Endothelial cell of umbilical vein (primary cell): ENCODE measurements around the gene MMP27. TPM values are rescaled to one million over a fixed set of nuclear protein-coding genes. Genes with fewer than 3 reads are reported as not detected.

Source experiments
- BruUV-seq: library from RNA; stranded (reverse); fragments of 400-500 nt; replicated peaks from 2 replicates; lab custom pipeline; 2021; lab: Mats Ljungman, UMichigan
- CTCF ChIA-PET: fragments of 300-600, 350-600 bp; sonication (Branson Sonifier 250); formaldehyde crosslinking; loops from one replicate; lab custom pipeline; 2021; ENCODE audit warnings: antibody characterized with exemption, inconsistent platforms; lab: Charles Lee
- POLR2A ChIA-PET: fragments of 300-600, 350-600 bp; sonication (Branson Sonifier 250); formaldehyde crosslinking; loops from one replicate; lab custom pipeline; 2021; ENCODE audit warnings: antibody characterized with exemption, inconsistent platforms; lab: Charles Lee
- DNase-seq: peaks from one replicate; pipeline ENCODE4 v3.0.0-alpha.2; 2011; ENCODE audit warnings: low read depth, low spot score
- FAIRE-seq: peaks from 2 replicates; lab custom pipeline; 2011; peaks lifted over from hg19 to GRCh38; lab: Jason Lieb, UNC
- H2AFZ ChIP-seq: 2 replicates; pipeline ENCODE4 v1.6.0; 2012; ENCODE audit warnings: low read depth, low read length, control low read depth, inconsistent platforms
- H3K27ac ChIP-seq: 2 replicates; pipeline ENCODE4 v1.5.1; 2011; ENCODE audit warnings: low read depth, mild to moderate bottlenecking, control low read depth, low read length, moderate library complexity; ENCODE audit not compliant: insufficient read depth
- H3K27me3 ChIP-seq, 2 experiments: 2 replicates each; pipeline versions ENCODE4 v1.6.0 to v1.6.1; 2011; ENCODE audit warnings: low read length in 2 of 2, mixed read lengths in 1 of 2; ENCODE audit not compliant: control insufficient read depth in 2 of 2, insufficient read depth in 2 of 2
- H3K36me3 ChIP-seq, 2 experiments: 2 replicates in 1 of 2; 3 replicates in 1 of 2; pipeline ENCODE4 v1.5.1; 2011; ENCODE audit warnings: low read length in 2 of 2, mild to moderate bottlenecking in 1 of 2, moderate library complexity in 1 of 2; ENCODE audit not compliant: control insufficient read depth in 2 of 2, insufficient read depth in 2 of 2; ENCODE audit errors: extremely low read depth in 1 of 2
- H3K4me1 ChIP-seq: 3 replicates; pipeline ENCODE4 v1.5.1; 2011; ENCODE audit warnings: mild to moderate bottlenecking, low read length; ENCODE audit not compliant: control insufficient read depth, insufficient read depth; ENCODE audit errors: extremely low read depth
- H3K4me2 ChIP-seq: 2 replicates; pipeline ENCODE4 v1.6.1; 2011; ENCODE audit warnings: low read length, control low read depth, mixed read lengths; ENCODE audit not compliant: insufficient read depth
- H3K4me3 ChIP-seq, 3 experiments: fragments of 200-600 bp in 1 of 3; sonication (generic), shearing (Covaris generic) in 1 of 3; replicated peaks in 1 of 3; 2 replicates each; pipeline ENCODE4 v1.5.1; 2011 to 2016; ENCODE audit warnings: control low read depth in 3 of 3, low read length in 3 of 3, mild to moderate bottlenecking in 2 of 3, inconsistent platforms in 1 of 3, low read depth in 1 of 3, moderate library complexity in 1 of 3; ENCODE audit not compliant: insufficient read depth in 1 of 3
- H3K79me2 ChIP-seq: 2 replicates; pipeline ENCODE4 v1.6.0; 2012; ENCODE audit warnings: low read length, inconsistent platforms; ENCODE audit not compliant: control insufficient read depth, insufficient read depth
- H3K9ac ChIP-seq: replicated peaks from 2 replicates; pipeline ENCODE3; 2011; ENCODE audit warnings: low read length, control low read depth; ENCODE audit not compliant: insufficient read depth; ENCODE audit errors: extremely low read depth
- H3K9me1 ChIP-seq: replicated peaks from 3 replicates; pipeline ENCODE4 v1.6.0; 2011; ENCODE audit warnings: mild to moderate bottlenecking, low read length; ENCODE audit not compliant: control insufficient read depth, insufficient read depth; ENCODE audit errors: extremely low read depth
- H3K9me3 ChIP-seq: replicated peaks from 2 replicates; pipeline ENCODE4 v1.5.1; 2012; ENCODE audit warnings: low read length, inconsistent platforms; ENCODE audit not compliant: control insufficient read depth, insufficient read depth
- H4K20me1 ChIP-seq: replicated peaks from 2 replicates; pipeline ENCODE3; 2011; ENCODE audit warnings: mild to moderate bottlenecking, low read length; ENCODE audit not compliant: control insufficient read depth, insufficient read depth; ENCODE audit errors: extremely low read depth
- CTCF ChIP-seq, 2 donors: IDR thresholded peaks; 1 replicate in 1 of 2; 2 replicates in 1 of 2; pipeline ENCODE4 v1.5.1; 2011; ENCODE audit warnings: low read length in 2 of 2, mild to moderate bottlenecking in 2 of 2, moderate library complexity in 2 of 2, control low read depth in 1 of 2, inconsistent platforms in 1 of 2, low read depth in 1 of 2; ENCODE audit not compliant: insufficient read depth in 1 of 2; ENCODE audit errors: extremely low read depth in 1 of 2
- EZH2 ChIP-seq: IDR thresholded peaks from 2 replicates; pipeline ENCODE4 v1.6.1; 2012; ENCODE audit warnings: borderline replicate concordance, low read depth, mild to moderate bottlenecking, moderate library complexity, low read length, inconsistent platforms; ENCODE audit not compliant: severe bottlenecking
- FOS ChIP-seq: IDR thresholded peaks from 2 replicates; pipeline ENCODE4 v1.6.1; 2011; ENCODE audit warnings: mild to moderate bottlenecking, low read length, moderate library complexity, borderline replicate concordance; ENCODE audit not compliant: insufficient read depth
- JUN ChIP-seq: IDR thresholded peaks from 2 replicates; pipeline ENCODE4 v1.6.1; 2011; ENCODE audit warnings: borderline replicate concordance, low read depth; ENCODE audit not compliant: insufficient read length, insufficient read depth
- MAX ChIP-seq: IDR thresholded peaks from 2 replicates; pipeline ENCODE4 v1.6.1; 2011; ENCODE audit not compliant: insufficient read depth, insufficient read length
- POLR2AphosphoS5 ChIP-seq: IDR thresholded peaks from 2 replicates; pipeline ENCODE4 v1.6.1; 2012; ENCODE audit warnings: low read depth, mild to moderate bottlenecking, control low read depth, low read length, moderate library complexity; ENCODE audit not compliant: insufficient read depth
- dilution Hi-C: fragments of 300-500 bp; cut with MboI; formaldehyde crosslinking; loops from one replicate; pipeline ENCODE4 v1.15.0; 2019; ENCODE audit warnings: low sequenced_read_pairs; ENCODE audit not compliant: extremely low pct_ligation_motif_present
- intact Hi-C: fragments of 100-400 bp; cut with micrococcal nuclease; formaldehyde crosslinking; loops from one replicate; pipeline ENCODE4 v1.10.0; 2022
- polyA plus RNA-seq, 4 experiments: library from polyadenylated mRNA; depleted of rRNA in 3 of 4; stranded (reverse) in 3 of 4; unstranded in 1 of 4; fragments of >200 nt; gene quantifications; 2 replicates each; pipeline versions ENCODE4 v1.2.1 to v1.2.3, GENCODE V29; 2011 to 2012; ENCODE audit warnings: missing spikeins in 1 of 4
- total RNA-seq: library from RNA; stranded (reverse); gene quantifications from 2 replicates; pipeline ENCODE4 v1.2.3, GENCODE V29; 2021

MMP27 gene
- total and polyA plus RNA-seq, 2 donors (not counting 3 experiments of a cell fraction or from before 2014, with no cell fraction given), result not detected

- DNase-seq, result no peak
- intact Hi-C loops (loop anchor here (5.0 kb wide), 1 partner anchor 152 kb away; no protein-coding TSS in a partner anchor), dilution Hi-C loops (no loop called here)
- no peak overlapping the region for H3K27ac ChIP-seq
- H3K36me3 ChIP-seq, result no peaks in the 10 kb centered on the region
- H3K9ac ChIP-seq, result no peak overlapping the region
- no peak for FAIRE-seq
- no peaks in the 10 kb centered on the region for H3K9me1 ChIP-seq
- no peaks in the 10 kb centered on the region for H3K4me1 ChIP-seq
- no peak overlapping the region for H3K4me2 ChIP-seq
- ChIA-PET CTCF (interaction anchor here (0.8 to 6.0 kb wide), 3 partner anchors 76 to 379 kb away, joined by 3 to 140 read pairs (median 3); no protein-coding TSS in a partner anchor), POLR2A (no interaction called here)
- H2AFZ ChIP-seq, result no peak overlapping the region
- BruUV-seq, result no TSS peak
- H3K27me3 ChIP-seq, result no peaks in the 10 kb centered on the region
- H4K20me1 ChIP-seq, result no peaks in the 10 kb centered on the region
- no peak overlapping the region for H3K4me3 ChIP-seq
- TF ChIP-seq POLR2AphosphoS5 (no peak), CTCF (IDR thresholded peaks at IDR 0.05; ENCODE audit: extremely low read depth in 1 of 2, insufficient read depth in 1 of 2, low read depth in 1 of 2, low read length in 2 of 2) (no peak), FOS (no peak), EZH2 (no peak), JUN (no peak), MAX (no peak)
- no peaks in the 10 kb centered on the region for H3K9me3 ChIP-seq
- H3K79me2 ChIP-seq, result no peaks in the 10 kb centered on the region
These were observed 35.9 kb downstream of the MMP27 start for GRCh38 chr11:102669664-102670063.
